Loucy (cell line): ENCODE data around the gene FAM240A.

Experiments
- EZH2phosphoT487 ChIP-seq: fragments of 200-600 bp; IDR thresholded peaks from 2 replicates; pipeline ENCODE4 v1.6.1; 2018; ENCODE audit warnings: antibody characterized with exemption, mild to moderate bottlenecking, moderate library complexity, borderline replicate concordance
- TF ChIP-seq, protein P1 (sequence below): fragments of 200-600 bp; sonication (generic); conservative IDR thresholded peaks from 2 replicates; pipeline ENCODE4 v1.5.1; 2014; ENCODE audit warnings: mild to moderate bottlenecking, antibody characterized with exemption, low read length

DNA sequence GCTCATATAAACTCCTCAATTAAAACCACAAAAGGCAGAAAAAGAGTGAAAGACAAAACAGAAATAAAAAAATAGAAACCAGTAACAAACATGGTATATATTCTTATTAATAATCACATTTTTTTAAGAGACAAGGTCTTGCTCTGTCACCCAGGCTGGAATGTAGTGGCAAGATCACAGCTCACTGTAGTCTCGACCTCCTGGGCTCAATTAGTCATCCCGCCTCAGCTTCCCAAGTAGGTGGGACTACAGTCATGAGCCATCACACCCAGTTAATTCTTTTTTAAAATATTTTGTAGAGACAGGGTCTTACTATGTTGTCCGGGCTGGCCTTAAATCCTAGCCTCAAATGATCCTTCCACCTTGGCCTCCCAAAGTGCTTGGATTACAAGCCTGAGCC lies 37.1 kb downstream of the FAM240A start:
- TF ChIP-seq, protein P1, sequence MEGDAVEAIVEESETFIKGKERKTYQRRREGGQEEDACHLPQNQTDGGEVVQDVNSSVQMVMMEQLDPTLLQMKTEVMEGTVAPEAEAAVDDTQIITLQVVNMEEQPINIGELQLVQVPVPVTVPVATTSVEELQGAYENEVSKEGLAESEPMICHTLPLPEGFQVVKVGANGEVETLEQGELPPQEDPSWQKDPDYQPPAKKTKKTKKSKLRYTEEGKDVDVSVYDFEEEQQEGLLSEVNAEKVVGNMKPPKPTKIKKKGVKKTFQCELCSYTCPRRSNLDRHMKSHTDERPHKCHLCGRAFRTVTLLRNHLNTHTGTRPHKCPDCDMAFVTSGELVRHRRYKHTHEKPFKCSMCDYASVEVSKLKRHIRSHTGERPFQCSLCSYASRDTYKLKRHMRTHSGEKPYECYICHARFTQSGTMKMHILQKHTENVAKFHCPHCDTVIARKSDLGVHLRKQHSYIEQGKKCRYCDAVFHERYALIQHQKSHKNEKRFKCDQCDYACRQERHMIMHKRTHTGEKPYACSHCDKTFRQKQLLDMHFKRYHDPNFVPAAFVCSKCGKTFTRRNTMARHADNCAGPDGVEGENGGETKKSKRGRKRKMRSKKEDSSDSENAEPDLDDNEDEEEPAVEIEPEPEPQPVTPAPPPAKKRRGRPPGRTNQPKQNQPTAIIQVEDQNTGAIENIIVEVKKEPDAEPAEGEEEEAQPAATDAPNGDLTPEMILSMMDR = no peak
- no peak for TF ChIP-seq EZH2phosphoT487
